ENCODE measurements around the gene SLC35C1. TPM values are rescaled to one million over a fixed set of nuclear protein-coding genes. Genes with fewer than 3 reads are reported as not detected.

The SLC35C1 gene
- total and polyA plus RNA-seq, 2 experiments from 2014 or later: 6.8 to 11.0 TPM

DNA sequence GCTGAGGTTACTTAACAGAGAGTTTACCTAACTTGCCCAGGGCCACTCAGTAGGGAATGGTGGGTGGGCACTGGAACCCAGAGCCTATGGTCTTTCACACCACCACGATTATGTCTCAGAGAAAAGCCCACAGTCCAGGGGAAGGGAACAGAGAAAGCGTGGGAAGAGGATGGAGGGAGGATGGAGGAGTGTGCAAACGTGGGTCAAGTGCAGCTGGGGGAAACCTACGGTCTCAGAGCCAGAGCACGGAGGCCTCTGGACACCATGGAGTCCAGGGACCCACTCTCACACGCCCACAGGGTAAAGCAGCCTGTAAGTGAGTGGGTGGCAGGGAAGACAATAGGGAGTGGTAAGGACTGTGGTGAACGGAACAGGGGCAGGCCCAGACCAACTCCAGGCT, 47.3 kb upstream of the SLC35C1 start:
- H3K36me3 Mint-ChIP-seq (ENCODE audit: low read depth): no peaks in the 10 kb centered on the region
- no peak overlapping the region for H3K4me2 ChIP-seq
- H4K20me1 ChIP-seq (replicated peaks; ENCODE audit: insufficient read depth): no peaks in the 10 kb centered on the region
- H3K79me2 ChIP-seq (replicated peaks; ENCODE audit: insufficient read depth): no peaks in the 10 kb centered on the region
- TF ChIP-seq ZNF331 (CRISPR knock-in tag; IDR thresholded peaks at IDR 0.05; ENCODE audit: low read depth) (no peak), NANOG (IDR thresholded peaks at IDR 0.05; ENCODE audit: borderline replicate concordance) (no peak), EZH2phosphoT487 (IDR thresholded peaks at IDR 0.05; ENCODE audit: unreplicated experiment) (no peak), JUNB (IDR thresholded peaks at IDR 0.05; ENCODE audit: unreplicated experiment) (no peak), STAT1 (IDR thresholded peaks at IDR 0.05; ENCODE audit: unreplicated experiment) (no peak), CTCF (conservative IDR thresholded peaks at IDR 0.05; ENCODE audit: low read depth in 2 of 2) (no peak), EZH2 (IDR thresholded peaks at IDR 0.05; ENCODE audit: low read depth, unreplicated experiment) (no peak), POLR2AphosphoS5 (IDR thresholded peaks at IDR 0.05; ENCODE audit: low read depth) (no peak), ETS1 (IDR thresholded peaks at IDR 0.05) (no peak), CREB1 (CRISPR knock-in tag; IDR thresholded peaks at IDR 0.05; ENCODE audit: low read depth) (no peak), ZNF114 (CRISPR knock-in tag; IDR thresholded peaks at IDR 0.05) (no peak)
- TF ChIP-seq, protein P1, sequence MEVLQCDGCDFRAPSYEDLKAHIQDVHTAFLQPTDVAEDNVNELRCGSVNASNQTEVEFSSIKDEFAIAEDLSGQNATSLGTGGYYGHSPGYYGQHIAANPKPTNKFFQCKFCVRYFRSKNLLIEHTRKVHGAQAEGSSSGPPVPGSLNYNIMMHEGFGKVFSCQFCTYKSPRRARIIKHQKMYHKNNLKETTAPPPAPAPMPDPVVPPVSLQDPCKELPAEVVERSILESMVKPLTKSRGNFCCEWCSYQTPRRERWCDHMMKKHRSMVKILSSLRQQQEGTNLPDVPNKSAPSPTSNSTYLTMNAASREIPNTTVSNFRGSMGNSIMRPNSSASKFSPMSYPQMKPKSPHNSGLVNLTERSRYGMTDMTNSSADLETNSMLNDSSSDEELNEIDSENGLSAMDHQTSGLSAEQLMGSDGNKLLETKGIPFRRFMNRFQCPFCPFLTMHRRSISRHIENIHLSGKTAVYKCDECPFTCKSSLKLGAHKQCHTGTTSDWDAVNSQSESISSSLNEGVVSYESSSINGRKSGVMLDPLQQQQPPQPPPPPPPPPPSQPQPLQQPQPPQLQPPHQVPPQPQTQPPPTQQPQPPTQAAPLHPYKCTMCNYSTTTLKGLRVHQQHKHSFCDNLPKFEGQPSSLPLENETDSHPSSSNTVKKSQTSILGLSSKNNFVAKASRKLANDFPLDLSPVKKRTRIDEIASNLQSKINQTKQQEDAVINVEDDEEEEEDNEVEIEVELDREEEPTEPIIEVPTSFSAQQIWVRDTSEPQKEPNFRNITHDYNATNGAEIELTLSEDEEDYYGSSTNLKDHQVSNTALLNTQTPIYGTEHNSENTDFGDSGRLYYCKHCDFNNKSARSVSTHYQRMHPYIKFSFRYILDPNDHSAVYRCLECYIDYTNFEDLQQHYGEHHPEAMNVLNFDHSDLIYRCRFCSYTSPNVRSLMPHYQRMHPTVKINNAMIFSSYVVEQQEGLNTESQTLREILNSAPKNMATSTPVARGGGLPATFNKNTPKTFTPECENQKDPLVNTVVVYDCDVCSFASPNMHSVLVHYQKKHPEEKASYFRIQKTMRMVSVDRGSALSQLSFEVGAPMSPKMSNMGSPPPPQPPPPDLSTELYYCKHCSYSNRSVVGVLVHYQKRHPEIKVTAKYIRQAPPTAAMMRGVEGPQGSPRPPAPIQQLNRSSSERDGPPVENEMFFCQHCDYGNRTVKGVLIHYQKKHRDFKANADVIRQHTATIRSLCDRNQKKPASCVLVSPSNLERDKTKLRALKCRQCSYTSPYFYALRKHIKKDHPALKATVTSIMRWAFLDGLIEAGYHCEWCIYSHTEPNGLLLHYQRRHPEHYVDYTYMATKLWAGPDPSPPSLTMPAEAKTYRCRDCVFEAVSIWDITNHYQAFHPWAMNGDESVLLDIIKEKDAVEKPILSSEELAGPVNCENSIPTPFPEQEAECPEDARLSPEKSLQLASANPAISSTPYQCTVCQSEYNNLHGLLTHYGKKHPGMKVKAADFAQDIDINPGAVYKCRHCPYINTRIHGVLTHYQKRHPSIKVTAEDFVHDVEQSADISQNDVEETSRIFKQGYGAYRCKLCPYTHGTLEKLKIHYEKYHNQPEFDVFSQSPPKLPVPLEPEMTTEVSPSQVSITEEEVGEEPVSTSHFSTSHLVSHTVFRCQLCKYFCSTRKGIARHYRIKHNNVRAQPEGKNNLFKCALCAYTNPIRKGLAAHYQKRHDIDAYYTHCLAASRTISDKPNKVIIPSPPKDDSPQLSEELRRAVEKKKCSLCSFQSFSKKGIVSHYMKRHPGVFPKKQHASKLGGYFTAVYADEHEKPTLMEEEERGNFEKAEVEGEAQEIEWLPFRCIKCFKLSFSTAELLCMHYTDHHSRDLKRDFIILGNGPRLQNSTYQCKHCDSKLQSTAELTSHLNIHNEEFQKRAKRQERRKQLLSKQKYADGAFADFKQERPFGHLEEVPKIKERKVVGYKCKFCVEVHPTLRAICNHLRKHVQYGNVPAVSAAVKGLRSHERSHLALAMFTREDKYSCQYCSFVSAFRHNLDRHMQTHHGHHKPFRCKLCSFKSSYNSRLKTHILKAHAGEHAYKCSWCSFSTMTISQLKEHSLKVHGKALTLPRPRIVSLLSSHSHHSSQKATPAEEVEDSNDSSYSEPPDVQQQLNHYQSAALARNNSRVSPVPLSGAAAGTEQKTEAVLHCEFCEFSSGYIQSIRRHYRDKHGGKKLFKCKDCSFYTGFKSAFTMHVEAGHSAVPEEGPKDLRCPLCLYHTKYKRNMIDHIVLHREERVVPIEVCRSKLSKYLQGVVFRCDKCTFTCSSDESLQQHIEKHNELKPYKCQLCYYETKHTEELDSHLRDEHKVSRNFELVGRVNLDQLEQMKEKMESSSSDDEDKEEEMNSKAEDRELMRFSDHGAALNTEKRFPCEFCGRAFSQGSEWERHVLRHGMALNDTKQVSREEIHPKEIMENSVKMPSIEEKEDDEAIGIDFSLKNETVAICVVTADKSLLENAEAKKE (CRISPR knock-in tag; IDR thresholded peaks at IDR 0.05): no peak
- TF ChIP-seq, protein P2, sequence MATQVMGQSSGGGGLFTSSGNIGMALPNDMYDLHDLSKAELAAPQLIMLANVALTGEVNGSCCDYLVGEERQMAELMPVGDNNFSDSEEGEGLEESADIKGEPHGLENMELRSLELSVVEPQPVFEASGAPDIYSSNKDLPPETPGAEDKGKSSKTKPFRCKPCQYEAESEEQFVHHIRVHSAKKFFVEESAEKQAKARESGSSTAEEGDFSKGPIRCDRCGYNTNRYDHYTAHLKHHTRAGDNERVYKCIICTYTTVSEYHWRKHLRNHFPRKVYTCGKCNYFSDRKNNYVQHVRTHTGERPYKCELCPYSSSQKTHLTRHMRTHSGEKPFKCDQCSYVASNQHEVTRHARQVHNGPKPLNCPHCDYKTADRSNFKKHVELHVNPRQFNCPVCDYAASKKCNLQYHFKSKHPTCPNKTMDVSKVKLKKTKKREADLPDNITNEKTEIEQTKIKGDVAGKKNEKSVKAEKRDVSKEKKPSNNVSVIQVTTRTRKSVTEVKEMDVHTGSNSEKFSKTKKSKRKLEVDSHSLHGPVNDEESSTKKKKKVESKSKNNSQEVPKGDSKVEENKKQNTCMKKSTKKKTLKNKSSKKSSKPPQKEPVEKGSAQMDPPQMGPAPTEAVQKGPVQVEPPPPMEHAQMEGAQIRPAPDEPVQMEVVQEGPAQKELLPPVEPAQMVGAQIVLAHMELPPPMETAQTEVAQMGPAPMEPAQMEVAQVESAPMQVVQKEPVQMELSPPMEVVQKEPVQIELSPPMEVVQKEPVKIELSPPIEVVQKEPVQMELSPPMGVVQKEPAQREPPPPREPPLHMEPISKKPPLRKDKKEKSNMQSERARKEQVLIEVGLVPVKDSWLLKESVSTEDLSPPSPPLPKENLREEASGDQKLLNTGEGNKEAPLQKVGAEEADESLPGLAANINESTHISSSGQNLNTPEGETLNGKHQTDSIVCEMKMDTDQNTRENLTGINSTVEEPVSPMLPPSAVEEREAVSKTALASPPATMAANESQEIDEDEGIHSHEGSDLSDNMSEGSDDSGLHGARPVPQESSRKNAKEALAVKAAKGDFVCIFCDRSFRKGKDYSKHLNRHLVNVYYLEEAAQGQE (IDR thresholded peaks at IDR 0.05; ENCODE audit: unreplicated experiment): no peak
- H3K36me3 ChIP-seq (ENCODE audit: insufficient read depth): no peaks in the 10 kb centered on the region
- no peak overlapping the region for H3K4me3 Mint-ChIP-seq
- 0 out of 2 replicates have a peak, but pooled peaks cover 3% of the 10 kb centered on the region for H3F3A ChIP-seq (replicated peaks; ENCODE audit: low read depth)
- no peaks in the 10 kb centered on the region for H3K9me2 ChIP-seq (ENCODE audit: insufficient read depth)
- peaks cover 42% of the 10 kb centered on the region for H3K4me1 Mint-ChIP-seq
- DNase-seq (ENCODE audit: low spot score) (no peak), ATAC-seq (no peak)
- H3K27ac Mint-ChIP-seq: no peak overlapping the region
- no peak overlapping the region for H3K27ac ChIP-seq (ENCODE audit: low read depth)
- H3K4me1 ChIP-seq (ENCODE audit: insufficient read depth): peaks cover 14% of the 10 kb centered on the region; the same call in 1 of the 2 replicates
- H3K4me3 ChIP-seq: no peak overlapping the region
- peak overlapping the region; percentile 69; the same call in 1 of the 2 replicates for H2AFZ ChIP-seq
- H3K9me3 Mint-ChIP-seq: no peaks in the 10 kb centered on the region; the same call in 2 of the 3 replicates
- H3K27me3 ChIP-seq (ENCODE audit: insufficient read depth): no peaks in the 10 kb centered on the region
- H3K27me3 Mint-ChIP-seq (ENCODE audit: insufficient read depth, low read depth, poor library complexity): peaks cover 6% of the 10 kb centered on the region
